Embryonic facial prominence (tissue), 1 donor: ENCODE measurements around the gene DACT2.
"Not testable (repeated sequence)": the region's sequence is repeated elsewhere in the genome, so short reads cannot be mapped to it uniquely, and the experiment has no call there.

Experiments used
- DNase-seq: peaks from one replicate; pipeline ENCODE4 v3.0.0-alpha.2; 2016; ENCODE audit errors: extremely low spot score

Gene DACT2

DNA sequence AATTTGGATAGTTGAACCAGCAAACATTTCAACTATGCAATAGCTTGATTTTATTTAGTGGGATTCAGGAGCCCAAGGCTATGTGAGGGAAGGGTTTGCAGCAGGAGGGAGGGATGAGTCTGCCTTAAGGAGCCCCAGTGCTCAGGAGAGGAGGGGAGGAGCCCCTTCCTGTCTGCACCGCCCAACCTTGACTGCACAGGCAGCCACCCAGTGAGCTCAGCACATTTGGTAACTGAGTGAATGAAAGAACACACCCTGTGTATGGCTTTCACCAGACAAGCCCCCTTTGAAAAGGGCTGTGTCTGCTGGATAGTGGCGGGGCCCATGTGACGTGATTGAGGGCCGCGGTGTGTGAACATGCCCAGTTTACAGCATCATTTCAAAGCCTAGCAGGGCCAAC lies 17.0 kb downstream of the DACT2 start:
- DNase-seq = peak; percentile 34

- DNase-seq = no peak
These were observed 17.8 kb downstream of the DACT2 start for GRCh38 chr6:168301648-168302398.

DNA sequence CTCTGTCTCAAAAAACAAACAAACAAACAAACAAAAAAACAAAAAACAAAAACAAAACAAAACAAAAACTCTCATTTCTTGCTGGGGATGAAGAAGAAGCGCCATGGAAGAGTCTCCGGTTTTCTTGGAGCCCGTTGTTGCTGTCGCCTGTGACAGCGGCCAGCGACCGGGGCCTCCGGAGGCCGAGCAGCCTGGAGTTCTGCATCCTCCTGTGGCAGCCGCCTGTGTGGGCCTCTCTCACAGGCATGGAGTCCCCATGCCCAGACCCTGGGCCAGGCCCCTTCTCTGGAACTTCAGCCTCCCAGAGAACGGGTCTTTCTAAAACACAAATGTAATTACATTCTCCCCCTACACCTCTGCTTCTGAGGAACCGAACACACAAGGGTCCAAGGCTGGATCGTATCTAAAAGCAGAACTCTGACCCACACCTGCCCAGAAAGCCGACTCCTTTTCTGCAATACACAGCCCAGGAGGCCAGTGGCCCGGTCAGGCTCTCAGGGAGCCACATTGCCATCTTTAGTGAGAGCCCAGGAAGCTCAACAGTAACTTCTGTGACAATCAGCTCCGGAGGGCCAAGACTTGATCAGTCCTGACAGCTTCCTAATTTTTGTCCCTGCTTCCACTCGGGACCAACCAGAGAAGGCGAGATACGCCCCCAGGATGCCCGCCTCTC lies 18.5 kb downstream of the DACT2 start:
- DNase-seq = no peak

- DNase-seq = no peak
These were observed 19.8 kb downstream of the DACT2 start for GRCh38 chr6:168299541-168300511.

- no peak for DNase-seq
These were observed 21.9 kb downstream of the DACT2 start for GRCh38 chr6:168297643-168298042.

- no peak for DNase-seq
These were observed 24.7 kb downstream of the DACT2 start for GRCh38 chr6:168294901-168295300.

DNA sequence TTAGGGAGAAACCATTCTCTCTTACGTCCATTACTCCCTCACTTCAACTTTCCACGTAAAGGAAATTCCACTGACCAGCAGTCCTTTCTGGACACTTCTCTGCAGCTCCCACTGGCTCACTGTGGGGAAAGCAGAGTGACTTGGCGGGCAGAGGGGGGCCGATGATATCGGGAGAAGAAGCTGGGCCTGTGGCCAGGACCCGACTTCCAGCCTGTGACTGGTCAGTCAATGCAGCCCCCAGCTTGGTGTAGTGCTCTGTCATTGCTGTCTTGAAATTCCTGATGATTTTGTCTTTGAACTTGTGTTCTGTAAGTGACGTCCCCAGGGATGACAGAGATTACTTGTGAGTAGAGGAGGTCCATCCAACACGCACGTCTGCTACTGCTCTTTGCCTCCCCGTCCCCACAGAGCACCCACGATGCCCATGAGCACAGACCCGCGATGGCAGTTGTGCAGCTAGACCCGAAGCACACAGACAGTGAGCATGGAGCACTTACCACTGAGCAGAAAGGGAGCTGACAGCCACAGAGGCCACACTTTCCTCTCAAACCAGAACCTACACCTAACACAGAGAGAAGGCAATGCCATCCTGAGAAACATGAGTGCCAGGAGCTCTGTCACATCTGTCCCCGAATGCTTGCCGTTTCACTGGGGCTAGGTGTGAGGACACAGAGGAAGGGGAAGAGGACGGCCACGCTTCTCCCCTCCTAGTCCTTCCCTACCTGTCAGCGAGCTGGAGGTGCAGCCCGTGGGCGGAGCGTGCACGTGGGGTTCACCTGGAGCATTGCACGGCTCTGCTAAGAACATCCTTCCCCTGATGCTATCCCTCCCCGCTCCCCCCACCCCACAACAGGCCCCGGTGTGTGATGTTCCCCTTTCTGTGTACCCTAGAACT lies 25.7 kb downstream of the DACT2 start:
- no peak for DNase-seq

DNA sequence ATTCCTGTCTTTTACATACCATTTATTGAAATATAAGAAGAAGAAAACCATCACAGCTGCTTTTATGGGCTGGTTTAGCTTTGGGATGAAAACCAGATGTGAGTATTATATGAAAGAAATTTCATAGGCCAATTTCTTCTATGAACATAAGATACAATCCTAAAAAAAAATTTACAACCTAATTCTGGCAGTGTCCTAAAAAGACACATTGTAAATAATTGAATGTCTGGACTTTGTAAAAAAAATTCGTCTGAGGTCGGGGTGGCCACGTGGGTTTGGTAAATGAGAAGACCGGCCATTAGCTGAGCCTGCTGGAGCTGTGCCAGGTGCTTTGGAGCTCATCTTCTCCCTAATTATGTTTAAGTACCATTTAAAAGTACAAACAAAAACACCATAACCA lies 26.8 kb downstream of the DACT2 start:
- peak; percentile 34 for DNase-seq

- DNase-seq = no peak
These were observed 28.1 kb downstream of the DACT2 start for GRCh38 chr6:168291450-168291849.

GRCh38 chr6:168290095-168290494 lies 29.5 kb downstream of the DACT2 start:
- DNase-seq = no peak

GRCh38 chr6:168289571-168289962 lies 30.0 kb downstream of the DACT2 start:
- no peak for DNase-seq

GRCh38 chr6:168288781-168289570 lies 30.6 kb downstream of the DACT2 start:
- DNase-seq = no peak

GRCh38 chr6:168287460-168287859 lies 32.1 kb downstream of the DACT2 start:
- DNase-seq = not testable (repeated sequence)

GRCh38 chr6:168286771-168287446 lies 32.7 kb downstream of the DACT2 start:
- DNase-seq = not testable (repeated sequence)

DNA sequence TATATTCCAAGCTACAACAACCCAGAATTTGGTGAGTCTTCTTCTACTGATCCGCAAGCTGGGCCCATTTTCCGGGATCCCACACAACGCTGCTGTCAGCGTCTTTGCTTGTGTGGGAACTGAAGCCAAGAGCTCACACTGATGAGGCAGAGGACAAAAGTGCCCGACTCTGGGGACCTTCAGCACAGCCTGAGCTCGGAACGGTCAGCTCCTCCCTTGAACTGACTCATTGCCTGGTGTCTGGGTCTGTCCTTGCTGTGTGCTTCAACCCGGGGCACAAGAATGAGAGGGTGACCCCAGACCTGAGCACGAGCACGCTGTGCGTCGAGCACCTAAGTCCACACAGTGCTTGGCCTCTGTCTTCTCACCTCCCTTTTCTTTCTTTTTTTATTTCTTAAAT lies 33.5 kb downstream of the DACT2 start:
- no peak for DNase-seq

DNA sequence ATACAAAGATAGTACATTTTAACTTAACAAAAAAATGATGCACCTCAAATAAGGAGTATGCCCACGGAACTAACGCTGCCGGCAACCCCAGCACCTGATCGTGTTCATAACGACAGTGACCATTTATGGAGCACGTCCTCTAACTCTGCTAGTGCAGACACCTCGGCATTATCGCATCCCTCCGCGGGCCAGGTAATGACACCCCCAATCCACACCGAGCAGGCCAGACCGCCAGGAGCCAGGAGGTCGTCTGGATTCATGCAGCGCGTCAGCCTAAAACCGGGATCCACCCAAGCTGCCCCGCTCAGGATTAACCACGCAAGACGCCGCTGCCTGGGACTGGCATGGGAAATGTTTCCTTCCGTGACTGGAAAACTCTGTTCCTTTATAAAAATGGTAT lies 34.1 kb downstream of the DACT2 start:
- DNase-seq = no peak

- DNase-seq = no peak
These were observed 35.4 kb downstream of the DACT2 start for GRCh38 chr6:168284187-168284586.

DNA sequence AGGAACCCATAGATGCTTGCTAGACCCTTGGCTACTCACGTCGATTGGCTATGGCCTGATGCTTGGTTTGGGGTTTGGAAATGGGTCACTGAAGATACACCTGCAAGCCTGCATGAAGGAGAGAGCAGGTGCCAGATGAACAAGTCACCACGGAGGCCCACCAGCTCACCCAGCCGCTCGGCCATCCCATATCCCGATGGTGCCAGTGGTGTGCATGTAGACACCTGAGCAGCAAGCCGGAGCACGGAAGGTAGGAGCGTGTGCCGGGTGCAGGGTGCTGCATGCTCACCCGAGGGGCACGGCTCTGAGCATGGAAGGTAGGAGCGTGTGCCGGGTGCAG lies 35.9 kb downstream of the DACT2 start:
- DNase-seq = no peak

GRCh38 chr6:168282985-168283685 lies 36.4 kb downstream of the DACT2 start:
- no peak for DNase-seq
